CD4-positive, alpha-beta T cell treated with Interleukin-15 for 1 hour (primary cell): ENCODE data around the gene LTBP2.

ENCODE experiments used
- DNase-seq: peaks from one replicate; pipeline ENCODE4 v3.0.0-alpha.2; 2020

The LTBP2 gene

DNA sequence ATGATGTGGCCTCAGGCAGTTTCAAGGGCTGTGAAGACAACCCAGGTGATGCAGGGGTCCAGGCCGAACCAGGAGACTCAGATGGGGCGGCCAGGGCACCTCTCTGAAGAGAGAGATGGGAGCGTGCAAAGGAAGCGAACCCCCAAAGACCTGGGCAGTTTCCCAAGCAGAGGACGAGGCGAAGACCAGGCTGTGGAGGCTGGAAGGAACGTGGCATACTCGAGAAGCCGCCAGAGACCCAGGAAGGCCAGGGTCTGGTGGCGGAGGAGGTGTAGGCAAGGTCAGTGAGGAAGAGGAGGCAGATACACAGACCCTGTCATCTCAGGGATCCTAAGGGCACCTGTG lies 24.7 kb downstream of the LTBP2 start:
- no peak for DNase-seq

DNA sequence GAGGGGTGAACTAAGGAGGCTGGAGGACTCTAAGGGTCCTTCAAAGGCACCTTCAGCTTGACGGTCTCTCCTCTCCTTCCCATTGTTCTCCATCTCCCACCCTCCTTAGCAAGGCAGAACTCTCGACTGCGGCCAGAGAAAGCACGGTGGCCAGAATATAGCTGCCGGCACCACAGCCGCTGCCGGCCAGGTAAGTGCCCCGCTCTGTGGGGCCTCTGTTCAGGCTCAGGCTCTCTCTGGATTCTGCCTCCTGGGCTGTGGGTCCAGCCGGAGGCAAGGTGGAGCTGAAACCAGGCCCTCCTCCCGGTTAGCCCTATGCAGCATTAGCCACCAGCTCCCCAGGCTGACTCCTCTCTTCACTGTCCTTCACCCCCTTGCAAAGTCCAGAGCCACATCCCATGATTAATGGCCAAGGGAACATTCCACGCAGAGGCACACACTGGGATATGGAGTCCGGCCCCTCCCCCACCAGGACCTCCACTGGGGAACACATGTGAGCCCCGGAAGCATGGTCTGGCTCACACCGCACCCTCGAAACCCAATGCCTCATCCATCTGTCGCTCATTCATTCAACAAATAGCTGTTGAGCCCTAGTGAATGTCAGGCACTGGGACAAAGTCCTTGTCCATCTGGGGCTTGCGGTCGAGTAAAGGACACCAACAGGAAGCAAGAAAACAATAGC lies 25.2 kb downstream of the LTBP2 start:
- no peak for DNase-seq

DNA sequence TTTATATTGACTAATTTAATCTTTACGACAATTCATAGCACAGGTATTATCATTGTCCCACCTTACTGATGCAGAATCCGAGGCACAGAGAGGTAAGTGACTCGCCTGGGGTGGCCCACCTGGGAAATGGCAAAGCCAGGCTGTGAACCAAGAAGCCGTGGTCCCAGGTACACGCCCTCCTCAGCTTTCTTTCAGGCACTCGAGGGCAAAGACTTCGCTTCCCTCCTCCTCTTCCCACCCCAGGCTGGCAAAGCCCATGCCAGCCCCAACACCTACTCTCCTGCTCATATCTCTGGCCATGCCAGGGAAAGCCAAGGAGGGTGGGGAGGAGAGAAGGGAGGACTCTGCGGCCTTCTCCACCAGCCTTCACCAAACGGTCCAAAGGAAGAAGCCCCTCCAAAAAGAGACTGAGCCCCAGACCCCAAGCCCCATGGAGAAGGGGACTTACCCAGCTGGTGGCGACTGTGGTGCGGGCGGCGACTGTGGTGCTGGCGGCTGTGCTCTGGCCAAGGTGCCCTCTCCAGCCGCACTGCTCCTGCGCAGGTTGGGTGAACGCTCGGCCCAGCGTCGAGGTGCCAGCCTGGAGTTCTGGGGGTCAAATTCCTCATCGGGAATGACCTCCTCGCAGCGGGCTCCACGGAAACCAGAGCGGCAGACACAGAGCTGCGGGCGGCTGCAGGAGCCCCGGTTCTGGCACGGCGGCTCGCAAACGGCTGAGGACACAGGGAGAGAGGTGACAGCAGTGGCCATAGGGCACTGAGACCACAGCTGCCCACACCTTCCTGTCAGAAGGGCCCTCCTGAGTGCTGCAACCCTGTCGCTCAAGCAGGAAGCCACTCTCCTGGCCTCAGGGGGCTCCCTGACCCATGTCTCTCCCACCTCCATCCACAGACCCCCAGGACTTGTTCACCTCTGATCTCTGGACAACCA lies 26.4 kb downstream of the LTBP2 start:
- DNase-seq, result no peak

- no peak for DNase-seq
Measured at GRCh38 chr14:74584951-74585350, 27.1 kb downstream of the LTBP2 start.

DNA sequence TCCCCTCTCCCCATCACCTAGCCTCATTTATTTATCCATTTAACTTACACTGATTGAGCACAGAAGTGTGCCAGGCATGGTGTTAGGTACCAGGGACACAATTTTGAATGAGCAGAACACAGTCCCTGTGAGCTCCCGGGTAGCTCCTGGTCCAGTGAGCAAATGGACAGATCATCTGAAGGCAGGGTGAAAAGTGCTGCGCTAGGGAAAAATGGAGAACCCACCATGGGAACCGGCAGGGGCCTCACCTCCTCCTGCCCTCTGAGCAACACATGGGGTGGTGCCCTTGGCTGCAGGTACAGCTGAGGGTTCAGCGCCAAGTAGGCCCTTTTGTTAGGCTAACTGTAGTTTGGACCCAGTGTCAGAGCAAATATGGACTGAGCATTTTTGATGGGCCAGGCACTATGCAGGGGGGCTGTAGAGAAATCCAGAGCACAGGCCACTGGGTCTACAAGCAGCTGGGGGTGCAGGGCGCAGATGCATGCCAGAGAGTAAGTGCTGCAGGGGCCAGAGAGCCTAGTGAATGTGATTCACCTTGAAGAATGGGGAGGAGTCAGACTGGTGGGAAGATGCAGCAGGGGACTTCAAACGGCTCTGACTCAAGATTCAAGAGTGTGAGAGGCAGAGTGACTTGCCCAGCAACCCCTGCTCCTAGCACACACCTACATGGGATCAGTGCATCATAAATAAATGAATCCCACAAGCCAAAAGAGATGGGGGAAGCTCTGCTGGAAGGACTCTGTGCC lies 28.2 kb downstream of the LTBP2 start:
- no peak for DNase-seq

GRCh38 chr14:74582910-74583581 lies 29.0 kb downstream of the LTBP2 start:
- DNase-seq, result no peak

GRCh38 chr14:74580275-74580672 lies 31.8 kb downstream of the LTBP2 start:
- no peak for DNase-seq

DNA sequence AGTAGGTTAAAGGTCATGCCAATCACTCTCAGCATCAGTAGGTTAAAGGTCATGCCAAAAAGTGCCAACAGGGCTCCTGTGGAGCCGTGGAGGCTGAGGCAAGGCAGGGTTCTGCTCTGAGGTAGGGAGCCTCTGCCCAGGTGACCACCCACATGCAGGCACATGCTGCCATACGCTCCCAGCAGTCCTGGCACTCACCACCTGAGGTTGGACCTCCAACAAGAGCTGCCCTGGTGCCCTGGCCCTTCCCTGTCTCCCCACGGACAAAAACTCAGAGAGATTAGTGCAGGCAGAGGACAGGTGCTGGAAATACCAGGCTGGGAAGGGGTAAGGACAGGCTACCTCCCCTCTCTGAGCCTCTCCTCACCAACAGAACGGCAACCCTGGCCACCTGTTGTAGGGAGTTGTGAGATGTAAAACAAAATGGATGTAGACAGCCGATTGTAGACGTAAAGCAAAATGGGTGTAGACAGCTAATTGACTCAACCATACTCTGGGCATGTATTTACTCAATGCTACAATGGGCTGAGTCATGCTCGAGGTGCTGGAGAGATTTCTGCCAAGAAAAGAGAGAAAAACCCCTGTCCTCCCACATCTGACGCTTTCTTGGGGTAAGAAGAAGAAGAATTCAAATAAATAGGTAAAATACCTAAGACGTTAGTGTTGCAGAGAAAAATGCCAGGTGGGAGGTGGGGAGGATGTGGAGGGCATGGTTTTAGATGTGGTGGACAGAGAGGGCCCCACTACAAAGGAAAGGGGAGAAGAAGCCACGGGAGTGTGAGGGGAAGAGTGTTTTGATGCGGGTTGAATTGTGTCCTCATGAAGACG lies 32.4 kb downstream of the LTBP2 start:
- no peak for DNase-seq

- DNase-seq, result no peak
Measured at GRCh38 chr14:74578479-74578878, 33.6 kb downstream of the LTBP2 start.

GRCh38 chr14:74577948-74578275 lies 34.1 kb downstream of the LTBP2 start:
- DNase-seq, result no peak

- DNase-seq, result no peak
Measured at GRCh38 chr14:74577247-74577947, 34.6 kb downstream of the LTBP2 start.

DNA sequence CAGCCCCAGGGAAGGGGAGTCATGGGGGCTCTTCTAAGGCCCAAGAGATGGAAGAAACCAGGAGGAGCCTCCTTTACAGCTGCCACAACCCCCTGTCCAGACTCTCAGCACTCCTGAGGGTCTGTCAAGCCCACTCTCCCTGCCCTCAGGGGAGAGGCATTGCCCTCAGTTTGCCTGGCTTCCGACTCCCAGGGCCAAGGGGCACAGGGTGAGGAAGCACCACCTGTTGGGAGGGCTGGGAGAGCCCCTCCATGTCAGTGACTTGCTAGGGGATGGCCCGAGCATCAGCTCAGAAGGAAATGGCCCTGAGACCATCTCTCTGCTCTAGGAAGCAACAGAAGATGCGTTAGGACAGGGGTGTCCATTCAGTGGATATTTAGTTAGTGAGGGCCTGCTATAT lies 36.1 kb downstream of the LTBP2 start:
- DNase-seq, result no peak

GRCh38 chr14:74575507-74575906 lies 36.5 kb downstream of the LTBP2 start:
- DNase-seq, result no peak

DNA sequence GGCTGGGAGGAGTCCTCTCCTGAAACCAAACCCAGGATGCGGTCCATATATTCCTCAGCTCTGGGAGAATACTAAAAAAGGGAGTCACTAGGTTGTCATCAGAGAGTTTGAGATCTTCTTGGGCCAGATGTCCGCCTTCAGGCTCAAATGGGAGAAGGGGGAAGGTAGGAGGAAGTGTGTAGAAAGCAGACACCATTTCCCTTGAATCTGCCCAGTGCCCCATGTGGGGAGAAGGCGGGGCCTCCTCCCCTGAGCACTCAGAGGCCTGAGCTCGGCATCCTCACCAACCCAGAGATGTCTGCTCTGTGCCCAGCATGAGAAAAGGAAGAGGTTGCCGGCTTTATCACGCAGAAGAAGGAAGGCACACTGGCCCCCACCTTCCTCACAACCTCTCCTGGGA lies 37.3 kb downstream of the LTBP2 start:
- no peak for DNase-seq

DNA sequence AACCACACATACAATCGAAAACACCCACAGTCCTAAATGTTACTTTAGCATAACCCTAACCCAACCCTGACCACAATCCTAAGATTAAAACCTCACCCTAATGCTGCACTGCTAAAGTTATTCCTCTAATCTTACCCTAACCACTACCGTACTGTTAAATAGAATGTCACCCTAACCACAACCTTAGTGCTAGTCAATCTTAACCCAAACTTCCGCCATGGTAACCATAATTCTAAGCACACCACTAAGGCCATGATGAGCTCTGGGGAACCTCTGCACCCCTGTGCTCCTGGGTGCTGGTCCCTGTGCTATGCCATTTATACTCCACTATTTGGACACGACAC lies 38.0 kb downstream of the LTBP2 start:
- no peak for DNase-seq

DNA sequence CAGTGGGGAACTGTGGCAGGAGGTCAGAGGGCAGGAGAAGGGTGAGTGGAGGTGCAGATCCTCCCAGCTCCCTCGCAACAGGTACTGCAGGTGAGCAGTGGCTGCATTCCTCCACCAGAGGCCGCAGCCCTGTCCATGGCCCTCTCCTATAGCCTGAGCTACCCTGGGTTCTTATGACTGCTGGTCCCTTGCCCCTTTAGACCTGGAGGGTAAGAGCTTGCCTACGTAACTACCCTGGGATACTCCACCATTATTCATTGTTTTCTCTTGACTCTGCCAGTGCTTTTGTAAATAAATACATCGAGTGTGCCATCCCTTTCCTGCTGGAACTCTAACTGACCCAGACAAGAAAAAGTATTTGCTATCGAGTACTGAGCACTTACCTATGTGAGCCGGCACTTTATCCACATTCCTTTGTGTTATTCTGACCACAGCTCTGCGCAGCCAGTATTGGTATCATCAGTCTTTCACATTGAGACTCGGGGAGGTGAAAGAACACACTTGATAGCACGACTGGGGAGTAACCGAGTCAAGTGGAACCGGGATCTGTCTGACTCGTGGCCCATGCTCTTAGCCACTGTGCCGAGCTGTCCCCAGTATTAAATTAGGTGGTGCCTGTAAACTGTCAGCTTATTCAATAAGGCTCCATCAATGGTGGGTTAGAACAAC lies 38.5 kb downstream of the LTBP2 start:
- DNase-seq, result no peak

DNA sequence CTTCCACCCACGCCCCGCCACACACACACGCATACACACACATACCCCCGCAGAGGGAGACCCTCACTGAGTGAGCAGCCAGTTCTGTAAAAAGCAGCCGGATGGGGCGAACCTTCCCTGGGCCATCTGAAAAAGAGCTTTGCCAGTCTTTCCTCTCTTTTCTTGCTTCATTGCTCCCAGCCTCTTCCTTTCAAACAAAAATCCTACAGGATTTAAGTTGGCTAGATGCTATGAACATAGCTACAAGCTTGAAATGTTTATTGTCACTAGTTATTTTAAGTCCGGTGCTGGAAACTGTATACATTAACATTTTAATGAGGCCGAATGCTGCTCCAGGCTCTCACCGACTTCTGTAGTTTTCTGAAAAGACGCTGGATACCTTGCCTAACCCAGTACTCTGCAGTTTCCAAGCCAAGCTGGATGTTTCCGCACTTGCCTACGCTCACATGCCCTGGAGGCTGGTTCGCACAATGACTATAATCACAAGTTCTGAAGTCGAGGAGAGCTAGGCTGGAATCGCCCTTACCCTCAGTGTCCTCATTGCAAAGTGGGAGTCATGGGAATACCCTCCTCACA lies 39.2 kb downstream of the LTBP2 start:
- DNase-seq, result no peak

GRCh38 chr14:74571901-74572725 lies 39.9 kb downstream of the LTBP2 start:
- DNase-seq, result no peak

- DNase-seq, result no peak
Measured at GRCh38 chr14:74571441-74571841, 40.6 kb downstream of the LTBP2 start.

DNA sequence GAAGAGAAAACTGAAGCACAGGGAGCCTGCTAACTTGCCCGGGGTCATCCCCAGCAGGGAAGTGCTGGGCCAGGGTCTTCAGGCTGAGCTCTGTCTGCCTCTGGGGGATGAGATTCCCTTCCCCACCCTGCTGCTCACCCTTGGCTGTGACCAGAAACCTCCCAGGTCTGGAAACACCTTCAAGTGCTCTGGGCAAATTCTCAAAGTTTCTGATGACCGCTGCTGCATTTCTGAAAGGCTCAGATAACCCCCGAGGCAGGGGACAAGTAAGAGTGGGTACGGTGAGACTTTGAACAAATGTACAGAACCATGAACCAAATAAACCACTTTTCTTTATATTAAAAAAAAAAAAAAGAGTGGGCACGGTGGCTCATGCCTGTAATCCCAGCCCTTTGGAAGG lies 41.3 kb downstream of the LTBP2 start:
- DNase-seq, result no peak
